GM12875 (cell line): ENCODE data around the gene ACADL.

Source experiments
- H3K4me3 ChIP-seq: one replicate; pipeline ENCODE4 v1.5.1; 2011; ENCODE audit warnings: low read depth, low read length, control low read depth
- TF ChIP-seq, protein P1 (sequence below): IDR thresholded peaks from 2 replicates; pipeline ENCODE4 v1.5.1; 2011; ENCODE audit warnings: low read depth, mild to moderate bottlenecking, control low read depth, inconsistent platforms, low read length, moderate library complexity, borderline replicate concordance; ENCODE audit not compliant: insufficient read depth

ACADL gene

DNA sequence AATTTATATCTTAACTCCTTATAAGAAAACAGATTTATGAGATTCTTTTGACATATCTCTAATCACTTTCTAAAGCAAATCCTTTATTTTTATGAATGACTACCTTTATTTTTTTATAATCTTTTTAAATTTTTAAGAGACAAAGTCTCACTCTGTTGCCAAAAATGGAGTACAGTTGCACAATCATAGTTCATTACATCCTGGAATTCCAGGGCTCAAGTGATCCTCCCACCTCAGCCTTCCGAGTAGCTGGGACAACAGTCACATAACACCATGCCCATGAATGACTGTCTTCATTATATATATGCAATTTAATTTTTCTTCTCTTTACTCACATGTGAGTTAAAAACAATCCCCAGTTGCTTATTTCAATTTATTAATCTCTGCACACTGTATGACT lies 21.7 kb downstream of the ACADL start:
- TF ChIP-seq, protein P1, sequence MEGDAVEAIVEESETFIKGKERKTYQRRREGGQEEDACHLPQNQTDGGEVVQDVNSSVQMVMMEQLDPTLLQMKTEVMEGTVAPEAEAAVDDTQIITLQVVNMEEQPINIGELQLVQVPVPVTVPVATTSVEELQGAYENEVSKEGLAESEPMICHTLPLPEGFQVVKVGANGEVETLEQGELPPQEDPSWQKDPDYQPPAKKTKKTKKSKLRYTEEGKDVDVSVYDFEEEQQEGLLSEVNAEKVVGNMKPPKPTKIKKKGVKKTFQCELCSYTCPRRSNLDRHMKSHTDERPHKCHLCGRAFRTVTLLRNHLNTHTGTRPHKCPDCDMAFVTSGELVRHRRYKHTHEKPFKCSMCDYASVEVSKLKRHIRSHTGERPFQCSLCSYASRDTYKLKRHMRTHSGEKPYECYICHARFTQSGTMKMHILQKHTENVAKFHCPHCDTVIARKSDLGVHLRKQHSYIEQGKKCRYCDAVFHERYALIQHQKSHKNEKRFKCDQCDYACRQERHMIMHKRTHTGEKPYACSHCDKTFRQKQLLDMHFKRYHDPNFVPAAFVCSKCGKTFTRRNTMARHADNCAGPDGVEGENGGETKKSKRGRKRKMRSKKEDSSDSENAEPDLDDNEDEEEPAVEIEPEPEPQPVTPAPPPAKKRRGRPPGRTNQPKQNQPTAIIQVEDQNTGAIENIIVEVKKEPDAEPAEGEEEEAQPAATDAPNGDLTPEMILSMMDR = no peak
- no peak overlapping the region for H3K4me3 ChIP-seq

DNA sequence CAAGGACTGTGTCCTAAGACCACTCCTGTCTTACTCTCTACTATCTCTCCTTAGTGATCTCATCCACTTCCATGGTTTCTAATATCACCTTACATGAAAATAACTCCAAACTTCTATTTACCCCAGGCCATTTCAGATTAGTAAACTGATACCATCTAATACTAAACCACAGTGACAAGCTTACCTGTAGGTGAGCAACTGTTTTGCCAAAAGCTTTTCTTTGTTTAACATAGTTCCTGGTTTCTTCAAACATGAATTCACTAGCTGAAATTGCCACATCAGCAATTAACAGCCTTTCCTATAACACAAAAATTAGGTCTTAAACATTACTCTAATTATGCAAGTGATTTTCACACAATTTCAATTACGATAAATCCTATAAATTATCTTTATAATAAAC lies 22.1 kb downstream of the ACADL start:
- H3K4me3 ChIP-seq = no peak overlapping the region
- TF ChIP-seq, protein P1 = no peak

DNA sequence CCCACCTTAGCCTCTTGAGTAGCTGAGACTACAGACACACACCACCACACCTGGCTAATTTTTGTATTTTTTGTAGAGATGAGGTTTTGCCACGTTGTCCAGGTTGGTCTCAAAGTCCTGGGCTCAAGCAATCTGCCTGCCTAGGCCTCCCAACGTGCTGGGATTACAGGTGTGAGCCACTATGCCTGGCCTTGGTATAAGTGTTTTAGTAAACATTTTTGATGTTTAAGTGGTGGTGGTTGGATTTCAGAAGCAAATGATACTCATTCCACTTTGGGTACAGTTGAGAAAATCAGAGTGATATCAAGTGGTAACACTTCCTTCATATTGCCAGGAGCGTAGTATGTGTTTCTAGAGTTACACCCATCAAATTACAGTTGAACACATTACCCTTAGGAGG lies 25.4 kb downstream of the ACADL start:
- no peak overlapping the region for H3K4me3 ChIP-seq
- TF ChIP-seq, protein P1 = no peak

DNA sequence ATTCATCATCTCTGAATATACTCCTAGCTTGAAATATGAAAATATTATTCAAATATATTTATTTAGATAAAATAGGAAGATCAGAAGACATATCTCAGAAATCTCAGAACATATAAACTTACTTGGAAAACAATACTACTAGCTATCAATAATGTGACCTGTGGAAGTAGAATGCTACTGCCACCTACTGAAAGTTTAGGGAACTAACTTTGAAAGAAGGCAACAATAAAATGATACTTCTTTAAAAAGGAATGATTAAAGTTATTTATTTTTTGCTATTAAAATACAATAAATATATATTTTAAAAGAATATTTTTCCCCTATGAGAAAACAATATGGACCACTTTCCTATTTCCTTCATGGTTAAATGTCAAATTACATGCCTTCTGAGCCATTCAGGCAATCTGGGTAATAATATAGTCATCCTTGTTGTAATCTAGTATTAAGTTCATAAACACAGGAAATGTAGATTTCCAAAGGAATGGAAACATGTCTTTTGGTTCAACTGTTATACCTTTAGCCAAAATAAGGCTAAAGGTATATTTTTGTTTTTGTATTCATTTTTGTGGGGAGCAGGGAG lies 26.0 kb downstream of the ACADL start:
- TF ChIP-seq, protein P1 = peak; percentile 36; the same call in 1 of the 2 replicates
- H3K4me3 ChIP-seq = no peak overlapping the region

DNA sequence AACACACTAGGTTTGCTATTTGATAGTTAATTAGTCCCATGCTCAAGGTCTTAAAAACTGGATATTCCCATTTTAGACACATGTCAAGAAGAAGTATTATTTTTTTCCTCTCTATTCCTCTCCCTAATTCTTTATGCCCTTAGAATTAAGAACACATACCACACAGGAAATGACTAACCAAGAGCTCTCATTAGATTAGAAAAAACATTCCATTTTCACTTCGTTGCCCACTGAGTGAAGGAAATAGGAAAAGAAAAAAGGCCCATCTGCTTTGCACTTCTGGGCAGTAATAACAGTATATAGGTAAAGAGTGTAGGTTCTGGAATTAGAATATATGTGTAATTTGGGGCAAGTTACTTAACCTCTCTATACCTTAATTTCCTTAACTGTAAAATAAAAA lies 26.9 kb downstream of the ACADL start:
- no peak overlapping the region for H3K4me3 ChIP-seq
- TF ChIP-seq, protein P1 = no peak

DNA sequence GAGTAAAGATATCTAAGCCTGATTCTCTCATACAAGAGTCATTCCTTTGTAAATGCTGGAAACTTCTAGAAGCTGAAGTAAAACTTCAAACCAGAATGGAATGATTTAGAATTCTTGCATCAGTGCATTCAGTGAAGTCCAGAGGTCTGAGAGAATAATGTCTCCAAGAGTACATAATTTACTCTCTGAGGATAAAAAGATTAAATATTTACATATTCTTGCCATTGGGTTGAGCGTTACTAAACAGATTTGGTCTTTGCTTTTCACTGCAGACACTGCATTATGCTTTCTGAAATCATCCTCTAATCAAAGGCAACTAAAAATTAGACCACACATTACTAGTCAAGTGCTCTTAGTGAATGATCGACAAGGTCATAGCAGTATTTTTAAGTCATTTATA lies 27.5 kb downstream of the ACADL start:
- no peak overlapping the region for H3K4me3 ChIP-seq
- TF ChIP-seq, protein P1 = no peak

DNA sequence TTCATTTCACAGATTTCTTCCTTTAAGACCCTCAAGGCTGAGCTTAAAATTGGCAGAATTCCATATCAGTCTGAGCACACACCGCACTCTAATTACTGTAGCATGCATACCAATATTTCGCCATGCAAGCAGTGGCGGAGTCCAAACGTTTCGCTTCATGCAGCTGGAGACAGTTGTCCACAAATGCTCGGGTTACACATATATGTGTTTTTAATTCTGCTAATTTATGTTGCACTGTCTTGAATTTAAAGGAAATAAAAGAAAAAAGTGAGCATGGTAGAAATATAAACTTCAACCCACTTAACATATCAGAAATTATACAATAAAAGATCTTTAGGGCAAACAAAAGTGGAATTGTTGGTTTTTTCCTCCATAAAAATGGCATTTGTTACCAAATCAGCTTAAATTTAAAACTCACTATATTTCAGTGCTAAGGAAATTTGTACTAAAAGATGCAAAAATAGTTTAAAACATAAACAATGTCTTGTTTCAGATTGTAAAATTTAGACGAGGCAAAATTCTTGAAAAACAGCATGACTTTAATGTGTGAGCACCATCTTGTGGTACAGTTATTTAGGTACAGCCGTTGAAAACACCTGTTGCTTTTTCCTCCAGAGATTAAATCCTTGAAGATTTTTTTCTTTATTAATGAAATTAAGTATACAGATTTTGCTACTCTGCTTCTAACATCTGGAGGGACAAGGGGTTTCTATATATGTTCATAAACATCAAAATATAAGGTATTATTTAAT lies 30.0 kb downstream of the ACADL start:
- H3K4me3 ChIP-seq = no peak overlapping the region
- TF ChIP-seq, protein P1 = peak; percentile 24; the same call in 1 of the 2 replicates
